ENCODE results near the gene SREK1. TPM values are rescaled to one million over a fixed set of nuclear protein-coding genes. Genes with fewer than 3 reads are reported as not detected.
A peak's percentile ranks its signal among the peaks of the same experiment; 100 is the strongest.

SREK1 gene
- total and polyA plus RNA-seq, 8 donors, result 10.4 to 242 (median 134) TPM

GRCh38 chr5:66170195-66170919, 26.3 kb downstream of the SREK1 start:
- peaks cover 5 to 99% (median 83%) of the 10 kb centered on the region in 4 donors for H3K36me3 ChIP-seq
- no peak overlapping the region for H3K27ac ChIP-seq
- H3K4me3 ChIP-seq, result no peak overlapping the region
- TF ChIP-seq POLR2A (IDR thresholded peaks at IDR 0.05) (no peak), POLR2AphosphoS5 (IDR thresholded peaks at IDR 0.05) (no peak), EP300 (IDR thresholded peaks at IDR 0.05) (no peak)
- TF ChIP-seq, protein P1, sequence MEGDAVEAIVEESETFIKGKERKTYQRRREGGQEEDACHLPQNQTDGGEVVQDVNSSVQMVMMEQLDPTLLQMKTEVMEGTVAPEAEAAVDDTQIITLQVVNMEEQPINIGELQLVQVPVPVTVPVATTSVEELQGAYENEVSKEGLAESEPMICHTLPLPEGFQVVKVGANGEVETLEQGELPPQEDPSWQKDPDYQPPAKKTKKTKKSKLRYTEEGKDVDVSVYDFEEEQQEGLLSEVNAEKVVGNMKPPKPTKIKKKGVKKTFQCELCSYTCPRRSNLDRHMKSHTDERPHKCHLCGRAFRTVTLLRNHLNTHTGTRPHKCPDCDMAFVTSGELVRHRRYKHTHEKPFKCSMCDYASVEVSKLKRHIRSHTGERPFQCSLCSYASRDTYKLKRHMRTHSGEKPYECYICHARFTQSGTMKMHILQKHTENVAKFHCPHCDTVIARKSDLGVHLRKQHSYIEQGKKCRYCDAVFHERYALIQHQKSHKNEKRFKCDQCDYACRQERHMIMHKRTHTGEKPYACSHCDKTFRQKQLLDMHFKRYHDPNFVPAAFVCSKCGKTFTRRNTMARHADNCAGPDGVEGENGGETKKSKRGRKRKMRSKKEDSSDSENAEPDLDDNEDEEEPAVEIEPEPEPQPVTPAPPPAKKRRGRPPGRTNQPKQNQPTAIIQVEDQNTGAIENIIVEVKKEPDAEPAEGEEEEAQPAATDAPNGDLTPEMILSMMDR (IDR thresholded peaks at IDR 0.05), result no peak
- H3K9me3 ChIP-seq, result no peaks in the 10 kb centered on the region
- H3K4me1 ChIP-seq, result no peaks in the 10 kb centered on the region
- H3K27me3 ChIP-seq, result no peaks in the 10 kb centered on the region
- intact Hi-C loops (cut with DNase I; ENCODE audit: low total_unique reads), result no loop called here
- no peak for DNase-seq
- WGBS, 5 donors, result 87 to 95% (median 93%) methylated on average over 10 of the region's 10 CpGs

- 55 to 62% (median 57%) methylated on average over 6 of the region's 6 CpGs for WGBS, 5 donors
- no peak for TF ChIP-seq POLR2AphosphoS5 (IDR thresholded peaks at IDR 0.05)
- TF ChIP-seq EP300 (IDR thresholded peaks at IDR 0.05), result no peak
- TF ChIP-seq, protein P1 (IDR thresholded peaks at IDR 0.05), result peak in 4 of 7 experiments; percentile 13 to 60 (median 40)
- H3K4me3 ChIP-seq, result no peak overlapping the region
- H3K9me3 ChIP-seq, result no peaks in the 10 kb centered on the region
- no peak overlapping the region for H3K27ac ChIP-seq
- H3K4me1 ChIP-seq, result no peaks in the 10 kb centered on the region
- H3K27me3 ChIP-seq, result no peaks in the 10 kb centered on the region
- peaks cover 1 to 99% (median 84%) of the 10 kb centered on the region in 4 donors for H3K36me3 ChIP-seq
- peak in 1 of 2 donors; percentile 78 for DNase-seq
- intact Hi-C loops (cut with DNase I; ENCODE audit: low total_unique reads), result no loop called here
Observed at GRCh38 chr5:66171349-66172344, 27.5 kb downstream of the SREK1 start.

- H3K4me1 ChIP-seq, result no peaks in the 10 kb centered on the region
- no peak overlapping the region for H3K27ac ChIP-seq
- no peak overlapping the region for H3K4me3 ChIP-seq
- 38 to 54% (median 49%) methylated on average over 3 of the region's 3 CpGs for WGBS, 5 donors
- TF ChIP-seq POLR2A (IDR thresholded peaks at IDR 0.05) (no peak), EP300 (IDR thresholded peaks at IDR 0.05) (no peak)
- no peaks in the 10 kb centered on the region for H3K9me3 ChIP-seq
- peaks cover 0 to 100% (median 89%) of the 10 kb centered on the region in 4 donors for H3K36me3 ChIP-seq
- intact Hi-C loops (cut with DNase I; ENCODE audit: low total_unique reads), result no loop called here
- no peaks in the 10 kb centered on the region for H3K27me3 ChIP-seq
- DNase-seq, result peak in 1 of 2 donors; percentile 45
Observed at GRCh38 chr5:66174338-66174737, 30.2 kb downstream of the SREK1 start.

- TF ChIP-seq POLR2A (IDR thresholded peaks at IDR 0.05), result no peak
- no peak for TF ChIP-seq EP300 (IDR thresholded peaks at IDR 0.05)
- TF ChIP-seq, protein P1 (IDR thresholded peaks at IDR 0.05), result no peak
- TF ChIP-seq POLR2AphosphoS5 (IDR thresholded peaks at IDR 0.05), result no peak
- no peaks in the 10 kb centered on the region for H3K4me1 ChIP-seq
- H3K27ac ChIP-seq, result no peak overlapping the region
- no peak for DNase-seq
- intact Hi-C loops (cut with DNase I; ENCODE audit: low total_unique reads), result no loop called here
- peaks cover 4 to 89% (median 79%) of the 10 kb centered on the region in 4 donors for H3K36me3 ChIP-seq
- H3K27me3 ChIP-seq, result no peaks in the 10 kb centered on the region
- H3K4me3 ChIP-seq, result no peak overlapping the region
- WGBS, 5 donors, result 64 to 94% (median 80%) methylated on average over 1 of the region's 1 CpG
- no peaks in the 10 kb centered on the region for H3K9me3 ChIP-seq
Observed at GRCh38 chr5:66178799-66179198, 34.7 kb downstream of the SREK1 start.
